Measurements from ENCODE around the gene TMC1. TPM values are rescaled to one million over a fixed set of nuclear protein-coding genes. Genes with fewer than 3 reads are reported as not detected.
"Not testable (repeated sequence)": the region's sequence is repeated elsewhere in the genome, so short reads cannot be mapped to it uniquely, and the experiment has no call there.

The TMC1 gene
- total RNA-seq, 4 donors from 2014 or later: under 0.01 to 0.95 (median 0.90) TPM; not detected in 1

- no peak for TF ChIP-seq POLR2A (IDR thresholded peaks at IDR 0.05)
- TF ChIP-seq, protein P1, sequence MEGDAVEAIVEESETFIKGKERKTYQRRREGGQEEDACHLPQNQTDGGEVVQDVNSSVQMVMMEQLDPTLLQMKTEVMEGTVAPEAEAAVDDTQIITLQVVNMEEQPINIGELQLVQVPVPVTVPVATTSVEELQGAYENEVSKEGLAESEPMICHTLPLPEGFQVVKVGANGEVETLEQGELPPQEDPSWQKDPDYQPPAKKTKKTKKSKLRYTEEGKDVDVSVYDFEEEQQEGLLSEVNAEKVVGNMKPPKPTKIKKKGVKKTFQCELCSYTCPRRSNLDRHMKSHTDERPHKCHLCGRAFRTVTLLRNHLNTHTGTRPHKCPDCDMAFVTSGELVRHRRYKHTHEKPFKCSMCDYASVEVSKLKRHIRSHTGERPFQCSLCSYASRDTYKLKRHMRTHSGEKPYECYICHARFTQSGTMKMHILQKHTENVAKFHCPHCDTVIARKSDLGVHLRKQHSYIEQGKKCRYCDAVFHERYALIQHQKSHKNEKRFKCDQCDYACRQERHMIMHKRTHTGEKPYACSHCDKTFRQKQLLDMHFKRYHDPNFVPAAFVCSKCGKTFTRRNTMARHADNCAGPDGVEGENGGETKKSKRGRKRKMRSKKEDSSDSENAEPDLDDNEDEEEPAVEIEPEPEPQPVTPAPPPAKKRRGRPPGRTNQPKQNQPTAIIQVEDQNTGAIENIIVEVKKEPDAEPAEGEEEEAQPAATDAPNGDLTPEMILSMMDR (IDR thresholded peaks at IDR 0.05): no peak
- intact Hi-C loops (cut with DNase I; ENCODE audit: low total_unique reads): no loop called here
- Histone ChIP-seq H3K27me3 (no peaks in the 10 kb centered on the region), H3K9me3 (no peaks in the 10 kb centered on the region), H3K36me3 (no peaks in the 10 kb centered on the region), H3K4me1 (peaks cover 0 to 18% of the 10 kb centered on the region in 2 donors), H3K4me3 (no peak overlapping the region), H3K27ac (no peak overlapping the region)
- DNase-seq: no peak
These were observed 14.8 kb upstream of the TMC1 start for GRCh38 chr9:72506615-72507014.

GRCh38 chr9:72509053-72509452 lies 12.4 kb upstream of the TMC1 start:
- peaks cover 0 to 18% of the 10 kb centered on the region in 2 donors for H3K4me1 ChIP-seq
- no peak for DNase-seq
- H3K9me3 ChIP-seq: no peaks in the 10 kb centered on the region
- intact Hi-C loops (cut with DNase I; ENCODE audit: low total_unique reads): no loop called here
- peak overlapping the region; percentile 66 to 74 for H3K27ac ChIP-seq
- TF ChIP-seq POLR2A (IDR thresholded peaks at IDR 0.05): no peak
- TF ChIP-seq, protein P1 (IDR thresholded peaks at IDR 0.05): no peak
- no peak overlapping the region for H3K4me3 ChIP-seq
- H3K36me3 ChIP-seq: no peaks in the 10 kb centered on the region
- H3K27me3 ChIP-seq: no peaks in the 10 kb centered on the region

DNA sequence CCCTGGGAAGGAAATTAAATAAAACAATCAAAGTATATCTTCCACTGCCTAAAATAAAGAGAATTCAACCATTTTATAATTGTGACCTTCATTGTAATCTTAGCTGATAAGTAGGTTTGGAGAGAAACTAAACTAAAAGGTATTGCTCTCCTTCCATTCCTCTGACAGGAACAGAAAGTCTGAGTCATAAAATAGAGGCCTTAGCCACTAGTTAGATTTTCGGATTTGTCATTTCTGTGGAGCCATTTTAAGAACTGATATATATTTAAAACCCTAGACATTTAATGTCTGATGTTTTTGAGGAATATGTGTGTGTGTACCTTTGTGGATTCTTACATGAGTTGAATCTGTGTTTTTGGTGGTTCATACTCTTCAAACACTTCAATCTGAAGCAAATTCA lies 11.8 kb upstream of the TMC1 start:
- no peak for DNase-seq
- H3K4me1 ChIP-seq: peaks cover 0 to 18% of the 10 kb centered on the region in 2 donors
- peak overlapping the region; percentile 66 to 74 for H3K27ac ChIP-seq
- no peak for TF ChIP-seq POLR2A (IDR thresholded peaks at IDR 0.05)
- TF ChIP-seq, protein P1 (IDR thresholded peaks at IDR 0.05): no peak
- no peaks in the 10 kb centered on the region for H3K36me3 ChIP-seq
- H3K4me3 ChIP-seq: no peak overlapping the region
- intact Hi-C loops (cut with DNase I; ENCODE audit: low total_unique reads): no loop called here
- no peaks in the 10 kb centered on the region for H3K9me3 ChIP-seq
- no peaks in the 10 kb centered on the region for H3K27me3 ChIP-seq

GRCh38 chr9:72521011-72521410 lies 397 bp upstream of the TMC1 start:
- H3K27me3 ChIP-seq; DNase-seq; H3K27ac ChIP-seq; H3K9me3 ChIP-seq; H3K36me3 ChIP-seq; H3K4me3 ChIP-seq; H3K4me1 ChIP-seq; intact Hi-C loops (cut with DNase I; ENCODE audit: low total_unique reads): not testable (repeated sequence)

- DNase-seq: peak in 1 of 2 donors; percentile 65
- Histone ChIP-seq H3K27me3 (no peaks in the 10 kb centered on the region), H3K27ac (peak overlapping the region; percentile 66 to 84), H3K4me1 (peaks cover 12 to 13% of the 10 kb centered on the region in 2 donors), H3K4me3 (no peak overlapping the region), H3K36me3 (no peaks in the 10 kb centered on the region), H3K9me3 (no peaks in the 10 kb centered on the region)
- TF ChIP-seq POLR2A (IDR thresholded peaks at IDR 0.05): peak in 1 of 2 donors; percentile 17
- TF ChIP-seq, protein P1 (IDR thresholded peaks at IDR 0.05): no peak
- intact Hi-C loops (cut with DNase I; ENCODE audit: low total_unique reads): no loop called here
These were observed 3.6 kb downstream of the TMC1 start for GRCh38 chr9:72524820-72525540.
